ENCODE data around the gene PRPSAP1. TPM values are rescaled to one million over a fixed set of nuclear protein-coding genes. Genes with fewer than 3 reads are reported as not detected.

PRPSAP1 gene
- total and polyA plus RNA-seq, 2 of the 8 experiments (the other 6 are each of a cell fraction or from before 2014, with no cell fraction given) = 32.0 to 54.2 TPM

DNA sequence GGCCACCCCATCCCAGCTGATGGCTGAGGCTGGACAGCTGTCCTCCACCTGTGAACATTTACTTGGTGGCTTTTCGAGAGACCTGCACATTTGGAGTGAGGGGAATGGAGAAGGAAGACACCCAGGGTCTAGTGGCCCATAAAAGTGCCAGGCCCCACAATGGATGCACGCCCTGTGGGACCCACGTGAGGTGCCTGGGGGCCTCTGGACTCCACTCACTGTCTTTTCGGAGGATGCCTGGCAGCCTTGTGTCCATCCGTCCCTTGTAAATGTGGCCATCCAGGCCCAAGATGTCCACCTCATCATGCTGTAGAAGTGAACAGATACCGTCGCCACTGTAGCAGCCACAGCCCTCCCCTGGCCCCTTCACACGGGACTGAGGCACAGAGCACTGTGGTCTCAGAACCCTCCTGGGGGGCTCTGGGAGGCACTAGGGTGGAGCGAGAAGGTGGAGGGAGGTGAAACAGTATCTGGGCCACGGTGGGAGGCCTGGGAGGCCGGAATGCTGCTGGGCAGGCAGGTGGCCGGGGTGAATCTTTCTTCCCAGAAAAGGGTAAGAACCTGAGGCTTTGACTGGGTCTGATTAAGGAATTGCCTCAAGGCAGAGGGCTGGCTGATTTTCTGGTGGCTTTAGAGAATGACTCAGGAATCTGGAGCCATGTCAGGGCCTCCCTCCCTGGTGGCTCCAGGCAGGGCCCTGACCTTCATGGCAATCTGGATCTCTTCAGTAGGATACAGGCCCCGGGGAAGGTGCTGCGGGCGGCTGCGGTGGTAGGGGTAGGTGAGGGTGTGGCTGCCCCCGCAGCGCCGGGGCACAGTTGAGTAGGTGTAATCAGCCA lies 77.0 kb downstream of the PRPSAP1 start:
- Histone ChIP-seq H3K36me3 (ENCODE audit: control insufficient read depth in 2 of 4, insufficient read depth in 4 of 4, low read length in 3 of 4) (no peaks in the 10 kb centered on the region; a peak in 1 of 8 replicates), H2BK12ac (ENCODE audit: low read depth, low read length) (no peak overlapping the region), H3K27ac (ENCODE audit: low read depth, low read length) (no peak overlapping the region), H2BK15ac (ENCODE audit: low read length) (no peak overlapping the region), H3K4ac (replicated peaks; ENCODE audit: insufficient read length, low read depth, low read length) (no peak overlapping the region), H3K14ac (ENCODE audit: insufficient read length) (no peak overlapping the region), H3K79me1 (ENCODE audit: low read depth, low read length) (no peaks in the 10 kb centered on the region), H4K91ac (replicated peaks; ENCODE audit: insufficient read length, low read length) (no peak overlapping the region), H3K4me3 (ENCODE audit: extremely low read depth in 1 of 4, insufficient read depth in 2 of 4, low read depth in 3 of 4, low read length in 4 of 4) (no peak overlapping the region), H3K4me1 (replicated peaks in 1 of 4; ENCODE audit: control insufficient read depth in 3 of 4, insufficient read depth in 4 of 4, low read length in 3 of 4) (peaks cover 0 to 11% (median 7%) of the 10 kb centered on the region in 4 experiments; a peak in 6 of 7 replicates), H2BK20ac (ENCODE audit: low read length) (no peak overlapping the region), H3K23ac (ENCODE audit: insufficient read length) (no peak overlapping the region), H3K23me2 (ENCODE audit: low read depth, low read length) (peaks cover 3% of the 10 kb centered on the region; the same call in 1 of the 2 replicates), H3K4me2 (ENCODE audit: insufficient read depth in 1 of 2, low read depth in 2 of 2, low read length in 2 of 2) (no peak overlapping the region), H4K8ac (ENCODE audit: extremely low read depth, insufficient read depth, low read length) (no peak overlapping the region), H3K18ac (ENCODE audit: extremely low read depth, low read length) (no peak overlapping the region), H2BK120ac (replicated peaks; ENCODE audit: low read depth, low read length) (no peak overlapping the region), H3K9ac (replicated peaks in 1 of 4; ENCODE audit: extremely low read depth in 1 of 4, low read depth in 3 of 4, low read length in 3 of 4) (no peak overlapping the region), H2AFZ (ENCODE audit: low read length) (no peak overlapping the region), H3K79me2 (ENCODE audit: control insufficient read depth in 1 of 2, insufficient read depth in 2 of 2, low read length in 2 of 2) (no peaks in the 10 kb centered on the region), H2AK5ac (ENCODE audit: low read depth, low read length) (no peak overlapping the region), H4K5ac (ENCODE audit: insufficient read length, low read depth, low read length) (no peak overlapping the region), H2BK5ac (ENCODE audit: low read depth, low read length) (no peak overlapping the region; the same call in 1 of the 2 replicates), H3K9me3 (ENCODE audit: insufficient read depth in 2 of 2, low read depth in 1 of 2, low read length in 1 of 2) (no peaks in the 10 kb centered on the region), H4K20me1 (replicated peaks in 1 of 2; ENCODE audit: control insufficient read depth in 1 of 2, insufficient read depth in 2 of 2, low read length in 2 of 2) (peaks cover 0 to 3% of the 10 kb centered on the region in 2 experiments), H3K27me3 (replicated peaks in 1 of 4; ENCODE audit: control insufficient read depth in 3 of 4, extremely low read depth in 1 of 4, insufficient read depth in 3 of 4, low read length in 3 of 4) (no peaks in the 10 kb centered on the region), H3K56ac (replicated peaks; ENCODE audit: insufficient read length, low read depth, low read length) (no peak overlapping the region)
- FAIRE-seq (no peak), DNase-seq (ENCODE audit: low read depth in 1 of 2, low spot score in 2 of 2) (no peak)
- POLR2A ChIA-PET (ENCODE audit: partially characterized antibody) = interaction anchor here (2.0 kb wide), 1 partner anchor 12 kb away, joined by 5 read pairs; the partner anchor contains the start of gene UBALD2
- TF ChIP-seq BACH1 (IDR thresholded peaks at IDR 0.05; ENCODE audit: low read length) = no peak
- no peak for TF ChIP-seq YY1 (IDR thresholded peaks at IDR 0.05; ENCODE audit: low read depth, low read length)
- TF ChIP-seq ATF3 (IDR thresholded peaks at IDR 0.05; ENCODE audit: insufficient read depth, low read depth, low read length) = no peak
- TF ChIP-seq TAF1 (IDR thresholded peaks at IDR 0.05; ENCODE audit: low read depth, low read length) = no peak
- TF ChIP-seq TCF12 (IDR thresholded peaks at IDR 0.05; ENCODE audit: low read depth, low read length) = no peak
- no peak for TF ChIP-seq PHF8 (conservative IDR thresholded peaks at IDR 0.05; ENCODE audit: low read depth, low read length)
- WGBS, 2 experiments (ENCODE audit: extremely low coverage in 1 of 2, insufficient coverage in 1 of 2, insufficient read length in 1 of 2, insufficient replicate concordance in 2 of 2, low coverage in 1 of 2, low lambda C conversion rate in 2 of 2, missing lambda C conversion rate in 1 of 2) = 90% methylated on average over 19 of the region's 19 CpGs; no CpG with 5 or more reads in 1 of the 2 experiments
- CTCF ChIA-PET (ENCODE audit: partially characterized antibody) = interaction anchor here (0.8 to 3.4 kb wide), 9 partner anchors 15 to 262 kb away, joined by 3 to 32 read pairs (median 4); partner anchors contain the start of gene EXOC7
